GM23338 (cell line): ENCODE measurements around the gene SLC48A1. TPM values are rescaled to one million over a fixed set of nuclear protein-coding genes. Genes with fewer than 3 reads are reported as not detected.
"Not testable (repeated sequence)": the region's sequence is repeated elsewhere in the genome, so short reads cannot be mapped to it uniquely, and the experiment has no call there.

Experiments
- ATAC-seq: fragments of 200-7000 bp; cut with Tn5 transposase; 3 replicates; pipeline ENCODE4 v1.9.1; 2020
- DNase-seq: peaks from one replicate; pipeline ENCODE4 v3.0.0-alpha.2; 2015; ENCODE audit warnings: low spot score
- H2AFZ ChIP-seq: fragments of 200-600 bp; sonication (generic); 2 replicates; pipeline ENCODE4 v1.8.0; 2016; ENCODE audit warnings: antibody characterized with exemption, mild to moderate bottlenecking, moderate library complexity
- H3F3A ChIP-seq: fragments of 200-600 bp; sonication (generic); replicated peaks from 2 replicates; pipeline ENCODE4 v1.8.0; 2017; ENCODE audit warnings: antibody characterized with exemption, mixed run types, low read depth
- H3K27ac ChIP-seq: fragments of 200-600 bp; sonication (generic); 2 replicates; pipeline ENCODE4 v1.6.1; 2016; ENCODE audit warnings: low read depth
- H3K27me3 ChIP-seq: fragments of 200-600 bp; sonication (generic); 2 replicates; pipeline ENCODE4 v1.8.0; 2016; ENCODE audit warnings: mild to moderate bottlenecking, mixed run types, moderate library complexity; ENCODE audit not compliant: insufficient read depth
- H3K36me3 ChIP-seq: fragments of 200-600 bp; sonication (generic); 2 replicates; pipeline ENCODE4 v1.8.0; 2016; ENCODE audit warnings: mild to moderate bottlenecking; ENCODE audit not compliant: insufficient read depth
- H3K4me1 ChIP-seq: fragments of 200-600 bp; sonication (generic); 2 replicates; pipeline ENCODE4 v1.8.0; 2016; ENCODE audit warnings: mild to moderate bottlenecking, moderate library complexity; ENCODE audit not compliant: insufficient read depth
- H3K4me2 ChIP-seq: fragments of 200-600 bp; sonication (generic); 2 replicates; pipeline ENCODE4 v1.7.1; 2017; ENCODE audit warnings: mixed run types
- H3K4me3 ChIP-seq: fragments of 200-600 bp; sonication (generic); 2 replicates; pipeline ENCODE4 v1.6.1; 2016; ENCODE audit warnings: mixed run types
- H3K79me2 ChIP-seq: fragments of 200-600 bp; sonication (generic); replicated peaks from 2 replicates; pipeline ENCODE4 v1.8.0; 2017; ENCODE audit warnings: mild to moderate bottlenecking; ENCODE audit not compliant: insufficient read depth
- H3K9me2 ChIP-seq: fragments of 200-600 bp; sonication (generic); 2 replicates; pipeline ENCODE4 v1.8.0; 2017; ENCODE audit not compliant: insufficient read depth
- H4K20me1 ChIP-seq: fragments of 200-600 bp; sonication (generic); replicated peaks from 2 replicates; pipeline ENCODE4 v1.8.0; 2017; ENCODE audit warnings: mild to moderate bottlenecking; ENCODE audit not compliant: insufficient read depth
- H3K27ac Mint-ChIP-seq: 2 replicates; pipeline ENCODE4 v1.8.0; 2020; ENCODE audit warnings: inconsistent platforms, mild to moderate bottlenecking, moderate library complexity, mixed read lengths
- H3K27me3 Mint-ChIP-seq: 3 replicates; pipeline ENCODE4 v1.8.0; 2022; ENCODE audit warnings: low read depth, mild to moderate bottlenecking, moderate library complexity, mixed read lengths, inconsistent platforms; ENCODE audit not compliant: insufficient read depth, poor library complexity
- H3K36me3 Mint-ChIP-seq: 3 replicates; pipeline ENCODE4 v1.8.0; 2021; ENCODE audit warnings: low read depth, mild to moderate bottlenecking, inconsistent platforms, moderate library complexity, mixed read lengths
- H3K4me1 Mint-ChIP-seq: 3 replicates; pipeline ENCODE4 v1.8.0; 2020; ENCODE audit warnings: mild to moderate bottlenecking, inconsistent platforms, mixed read lengths
- H3K4me3 Mint-ChIP-seq: 3 replicates; pipeline ENCODE4 v1.8.0; 2021; ENCODE audit warnings: moderate library complexity, mild to moderate bottlenecking, inconsistent platforms, mixed read lengths
- H3K9me3 Mint-ChIP-seq: 3 replicates; pipeline ENCODE4 v1.8.0; 2020; ENCODE audit warnings: moderate library complexity, mild to moderate bottlenecking, inconsistent platforms, mixed read lengths
- CTCF ChIP-seq, 2 experiments: fragments of 200-600 bp in 1 of 2; sonication (generic) in 1 of 2; conservative IDR thresholded peaks; 2 replicates each; pipeline versions ENCODE4 v1.5.1 to v1.6.1; 2016 to 2017; ENCODE audit warnings: antibody characterized with exemption in 2 of 2, low read depth in 2 of 2, mild to moderate bottlenecking in 2 of 2, moderate library complexity in 1 of 2
- ETS1 ChIP-seq: IDR thresholded peaks from 2 replicates; pipeline ENCODE4 v1.6.1; 2016; ENCODE audit warnings: antibody characterized with exemption
- EZH2 ChIP-seq: fragments of 200-600 bp; sonication (generic); IDR thresholded peaks from one replicate; pipeline ENCODE4 v1.8.0; 2017; ENCODE audit warnings: antibody characterized with exemption, mild to moderate bottlenecking, low read depth; ENCODE audit not compliant: unreplicated experiment
- EZH2phosphoT487 ChIP-seq: fragments of 200-600 bp; sonication (generic); IDR thresholded peaks from one replicate; pipeline ENCODE4 v1.8.1; 2018; ENCODE audit warnings: antibody characterized with exemption; ENCODE audit not compliant: unreplicated experiment
- JUNB ChIP-seq: IDR thresholded peaks from one replicate; pipeline ENCODE4 v1.6.1; 2016; ENCODE audit warnings: antibody characterized with exemption; ENCODE audit not compliant: unreplicated experiment
- NANOG ChIP-seq: IDR thresholded peaks from 2 replicates; pipeline ENCODE4 v1.6.1; 2016; ENCODE audit warnings: antibody characterized with exemption, borderline replicate concordance
- ZNF331 ChIP-seq: fragments of 250-450 bp; sonication (Bioruptor Pico); IDR thresholded peaks from 2 replicates; pipeline ENCODE4 v1.5.0; 2020; ENCODE audit warnings: low read depth, mild to moderate bottlenecking, moderate library complexity
- polyA plus RNA-seq: library from polyadenylated mRNA; unstranded; fragments of >200 nt; fragmentation: Nextera tagmentation; extraction: Ambion mirVana; gene quantifications from 2 replicates; pipeline ENCODE4 v1.2.1, GENCODE V29; 2016
- total RNA-seq: library from RNA; depleted of rRNA; stranded (reverse); fragments of >200 nt; shearing (Covaris generic); gene quantifications from 2 replicates; pipeline ENCODE4 v1.2.3, GENCODE V29; 2014

Gene SLC48A1
- total and polyA plus RNA-seq, 2 experiments from 2014 or later: 5.8 to 9.0 TPM

- H3K9me2 ChIP-seq: no peaks in the 10 kb centered on the region
- peaks cover 64% of the 10 kb centered on the region for H3K4me1 ChIP-seq
- Mint-ChIP-seq H3K27ac (peak overlapping the region; percentile 82), H3K27me3 (peaks cover 12% of the 10 kb centered on the region), H3K9me3 (no peaks in the 10 kb centered on the region), H3K4me1 (peaks cover 80% of the 10 kb centered on the region), H3K36me3 (peaks cover 18% of the 10 kb centered on the region), H3K4me3 (peak overlapping the region; percentile 24; the same call in 1 of the 3 replicates)
- ATAC-seq: peak; percentile 4
- H3K4me3 ChIP-seq: no peak overlapping the region
- no peak overlapping the region; the same call in 1 of the 2 replicates for H3K27ac ChIP-seq
- no peak for TF ChIP-seq ETS1
- TF ChIP-seq ZNF331 (CRISPR knock-in tag): no peak
- 0 out of 4 replicates have a peak, but pooled peaks have one; percentile 12 to 23 for TF ChIP-seq CTCF (conservative IDR thresholded peaks at IDR 0.05; ENCODE audit: low read depth in 2 of 2)
- H3K4me2 ChIP-seq: peak overlapping the region; percentile 45; the same call in 1 of the 2 replicates
- peak; percentile 48 for DNase-seq
- H3K79me2 ChIP-seq: peaks cover 87% of the 10 kb centered on the region
- no peaks in the 10 kb centered on the region; the same call in 1 of the 2 replicates for H3K36me3 ChIP-seq
- no peak overlapping the region for H2AFZ ChIP-seq
- H3F3A ChIP-seq: peaks cover 17% of the 10 kb centered on the region
- peaks cover 32% of the 10 kb centered on the region for H4K20me1 ChIP-seq
- no peaks in the 10 kb centered on the region for H3K27me3 ChIP-seq
Measured at GRCh38 chr12:47808574-47809365, 35.7 kb downstream of the SLC48A1 start.

GRCh38 chr12:47809518-47809917 lies 36.5 kb downstream of the SLC48A1 start:
- H3K9me3 Mint-ChIP-seq, H3K4me3 ChIP-seq, H3K36me3 ChIP-seq, H3K27ac ChIP-seq, H3K9me2 ChIP-seq, H2AFZ ChIP-seq, H3K4me3 Mint-ChIP-seq, ATAC-seq, H3K27me3 ChIP-seq, H3K27ac Mint-ChIP-seq, DNase-seq, H3K27me3 Mint-ChIP-seq: not testable (repeated sequence)
- Mint-ChIP-seq H3K36me3 (peaks cover 14% of the 10 kb centered on the region), H3K4me1 (peaks cover 85% of the 10 kb centered on the region)
- peaks cover 71% of the 10 kb centered on the region for H3K4me1 ChIP-seq
- peaks cover 34% of the 10 kb centered on the region for H4K20me1 ChIP-seq
- H3F3A ChIP-seq: peaks cover 22% of the 10 kb centered on the region
- peaks cover 87% of the 10 kb centered on the region for H3K79me2 ChIP-seq
- peak overlapping the region; percentile 94; the same call in 1 of the 2 replicates for H3K4me2 ChIP-seq

- H3K27me3 Mint-ChIP-seq: peaks cover 7% of the 10 kb centered on the region
- Histone ChIP-seq H3K27ac (peak overlapping the region; percentile 47; the same call in 1 of the 2 replicates), H3K36me3 (no peaks in the 10 kb centered on the region; the same call in 1 of the 2 replicates), H3K27me3 (no peaks in the 10 kb centered on the region), H4K20me1 (peaks cover 42% of the 10 kb centered on the region), H3K4me2 (peak overlapping the region; percentile 94), H2AFZ (no peak overlapping the region), H3K4me3 (no peak overlapping the region), H3F3A (peaks cover 22% of the 10 kb centered on the region), H3K9me2 (no peaks in the 10 kb centered on the region), H3K4me1 (peaks cover 76% of the 10 kb centered on the region), H3K79me2 (peaks cover 88% of the 10 kb centered on the region)
- peak; percentile 43 for DNase-seq
- H3K36me3 Mint-ChIP-seq: peaks cover 7% of the 10 kb centered on the region; the same call in 2 of the 3 replicates
- H3K4me3 Mint-ChIP-seq: peak overlapping the region; percentile 51; the same call in 1 of the 3 replicates
- H3K9me3 Mint-ChIP-seq: no peaks in the 10 kb centered on the region
- peaks cover 83% of the 10 kb centered on the region for H3K4me1 Mint-ChIP-seq
- peak overlapping the region; percentile 79; the same call in 1 of the 2 replicates for H3K27ac Mint-ChIP-seq
- no peak for ATAC-seq
- TF ChIP-seq ETS1: no peak
- no peak for TF ChIP-seq EZH2
- TF ChIP-seq EZH2phosphoT487: no peak
- TF ChIP-seq ZNF331 (CRISPR knock-in tag): no peak
- no peak for TF ChIP-seq JUNB
- no peak for TF ChIP-seq NANOG
Measured at GRCh38 chr12:47811072-47811396, 38.0 kb downstream of the SLC48A1 start.
